GM18526 (cell line): ENCODE data around the gene CSF3R.

Experiments used
- POLR2A ChIP-seq: IDR thresholded peaks from 3 replicates; pipeline ENCODE4 v1.6.1; 2011; ENCODE audit not compliant: insufficient read length; ENCODE audit errors: extremely low read depth

Gene CSF3R

GRCh38 chr1:36497207-36497606 lies 14.5 kb upstream of the CSF3R start:
- TF ChIP-seq POLR2A = no peak

- no peak for TF ChIP-seq POLR2A
These were observed 12.3 kb upstream of the CSF3R start for GRCh38 chr1:36494971-36495370.

GRCh38 chr1:36493524-36493923 lies 10.8 kb upstream of the CSF3R start:
- TF ChIP-seq POLR2A = no peak

- TF ChIP-seq POLR2A = no peak
These were observed 9.8 kb upstream of the CSF3R start for GRCh38 chr1:36492491-36492890.

- no peak for TF ChIP-seq POLR2A
These were observed 5.2 kb upstream of the CSF3R start for GRCh38 chr1:36487906-36488305.

GRCh38 chr1:36486439-36487335 lies 4.0 kb upstream of the CSF3R start:
- TF ChIP-seq POLR2A = no peak

GRCh38 chr1:36486093-36486438 lies 3.4 kb upstream of the CSF3R start:
- TF ChIP-seq POLR2A = no peak

GRCh38 chr1:36484099-36484498 lies 1.4 kb upstream of the CSF3R start:
- TF ChIP-seq POLR2A = no peak

GRCh38 chr1:36481771-36482723 lies 666 bp downstream of the CSF3R start:
- no peak for TF ChIP-seq POLR2A

- no peak for TF ChIP-seq POLR2A
These were observed 1.6 kb downstream of the CSF3R start for GRCh38 chr1:36481091-36481490.

GRCh38 chr1:36480161-36480560 lies 2.6 kb downstream of the CSF3R start:
- no peak for TF ChIP-seq POLR2A

- TF ChIP-seq POLR2A = no peak
These were observed 3.1 kb downstream of the CSF3R start for GRCh38 chr1:36479505-36480051.

- TF ChIP-seq POLR2A = no peak
These were observed 5.8 kb downstream of the CSF3R start for GRCh38 chr1:36476945-36477344.

- TF ChIP-seq POLR2A = no peak
These were observed 6.7 kb downstream of the CSF3R start for GRCh38 chr1:36475910-36476604.

GRCh38 chr1:36475341-36475740 lies 7.4 kb downstream of the CSF3R start:
- no peak for TF ChIP-seq POLR2A
